OCI-LY3 (cell line): ENCODE results near the gene AMACR.

Experiments used
- EZH2phosphoT487 ChIP-seq: fragments of 200-600 bp; shearing (Covaris generic); IDR thresholded peaks from 2 replicates; pipeline ENCODE4 v1.6.1; 2018; ENCODE audit warnings: antibody characterized with exemption, mixed run types, low read depth
- TF ChIP-seq, protein P1 (sequence below): fragments of 200-600, 300-600 bp; sonication (generic); IDR thresholded peaks from 2 replicates; pipeline ENCODE4 v1.5.1; 2014; ENCODE audit warnings: antibody characterized with exemption, low read length, low read depth

DNA sequence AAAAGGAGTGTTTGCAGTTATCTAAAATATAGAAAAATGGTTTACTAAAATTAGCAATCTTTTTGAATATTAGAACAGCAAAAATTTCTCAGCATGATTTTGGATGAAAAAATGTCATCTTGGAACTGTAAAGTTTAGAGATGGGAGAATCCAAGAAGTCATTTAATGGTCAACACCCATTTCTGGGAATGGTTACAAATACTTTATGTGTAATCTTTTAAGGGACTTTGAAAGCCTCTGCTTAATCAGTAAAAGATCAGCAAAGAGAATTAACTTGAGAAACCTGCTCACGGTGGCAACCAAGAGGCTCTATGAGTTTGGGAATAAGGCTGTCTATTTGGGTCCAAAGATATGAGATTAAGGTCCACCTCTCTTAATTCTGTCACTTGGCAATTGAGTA lies 22.2 kb upstream of the AMACR start:
- TF ChIP-seq, protein P1, sequence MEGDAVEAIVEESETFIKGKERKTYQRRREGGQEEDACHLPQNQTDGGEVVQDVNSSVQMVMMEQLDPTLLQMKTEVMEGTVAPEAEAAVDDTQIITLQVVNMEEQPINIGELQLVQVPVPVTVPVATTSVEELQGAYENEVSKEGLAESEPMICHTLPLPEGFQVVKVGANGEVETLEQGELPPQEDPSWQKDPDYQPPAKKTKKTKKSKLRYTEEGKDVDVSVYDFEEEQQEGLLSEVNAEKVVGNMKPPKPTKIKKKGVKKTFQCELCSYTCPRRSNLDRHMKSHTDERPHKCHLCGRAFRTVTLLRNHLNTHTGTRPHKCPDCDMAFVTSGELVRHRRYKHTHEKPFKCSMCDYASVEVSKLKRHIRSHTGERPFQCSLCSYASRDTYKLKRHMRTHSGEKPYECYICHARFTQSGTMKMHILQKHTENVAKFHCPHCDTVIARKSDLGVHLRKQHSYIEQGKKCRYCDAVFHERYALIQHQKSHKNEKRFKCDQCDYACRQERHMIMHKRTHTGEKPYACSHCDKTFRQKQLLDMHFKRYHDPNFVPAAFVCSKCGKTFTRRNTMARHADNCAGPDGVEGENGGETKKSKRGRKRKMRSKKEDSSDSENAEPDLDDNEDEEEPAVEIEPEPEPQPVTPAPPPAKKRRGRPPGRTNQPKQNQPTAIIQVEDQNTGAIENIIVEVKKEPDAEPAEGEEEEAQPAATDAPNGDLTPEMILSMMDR: no peak
- no peak for TF ChIP-seq EZH2phosphoT487
